NCI-H146 (cell line): ENCODE measurements around the gene CHN2.

ENCODE experiments used
- DNase-seq: peaks from one replicate; lab custom pipeline; 2025; lab: John Stamatoyannopoulos, UW

Gene CHN2

DNA sequence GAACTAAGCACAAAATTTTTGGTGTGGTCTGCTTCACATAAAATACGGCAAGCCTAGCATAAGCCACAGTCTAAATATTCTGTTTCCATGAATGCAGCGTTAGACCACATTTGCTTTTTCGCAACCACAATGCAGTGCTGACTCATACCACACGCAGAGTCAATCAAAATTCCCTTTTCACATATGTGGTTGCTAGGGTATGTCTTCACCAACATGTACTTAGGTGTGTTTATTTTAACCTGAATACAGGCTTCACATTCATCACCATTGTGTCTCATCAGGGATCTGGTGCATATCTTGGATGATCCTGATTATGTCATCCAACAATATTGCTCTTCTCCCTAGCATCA, 90.8 kb downstream of the CHN2 start:
- DNase-seq: peak; percentile 63

- no peak for DNase-seq
Observed at GRCh38 chr7:29285861-29286260, 91.3 kb downstream of the CHN2 start.

GRCh38 chr7:29287366-29287765, 92.8 kb downstream of the CHN2 start:
- no peak for DNase-seq

DNA sequence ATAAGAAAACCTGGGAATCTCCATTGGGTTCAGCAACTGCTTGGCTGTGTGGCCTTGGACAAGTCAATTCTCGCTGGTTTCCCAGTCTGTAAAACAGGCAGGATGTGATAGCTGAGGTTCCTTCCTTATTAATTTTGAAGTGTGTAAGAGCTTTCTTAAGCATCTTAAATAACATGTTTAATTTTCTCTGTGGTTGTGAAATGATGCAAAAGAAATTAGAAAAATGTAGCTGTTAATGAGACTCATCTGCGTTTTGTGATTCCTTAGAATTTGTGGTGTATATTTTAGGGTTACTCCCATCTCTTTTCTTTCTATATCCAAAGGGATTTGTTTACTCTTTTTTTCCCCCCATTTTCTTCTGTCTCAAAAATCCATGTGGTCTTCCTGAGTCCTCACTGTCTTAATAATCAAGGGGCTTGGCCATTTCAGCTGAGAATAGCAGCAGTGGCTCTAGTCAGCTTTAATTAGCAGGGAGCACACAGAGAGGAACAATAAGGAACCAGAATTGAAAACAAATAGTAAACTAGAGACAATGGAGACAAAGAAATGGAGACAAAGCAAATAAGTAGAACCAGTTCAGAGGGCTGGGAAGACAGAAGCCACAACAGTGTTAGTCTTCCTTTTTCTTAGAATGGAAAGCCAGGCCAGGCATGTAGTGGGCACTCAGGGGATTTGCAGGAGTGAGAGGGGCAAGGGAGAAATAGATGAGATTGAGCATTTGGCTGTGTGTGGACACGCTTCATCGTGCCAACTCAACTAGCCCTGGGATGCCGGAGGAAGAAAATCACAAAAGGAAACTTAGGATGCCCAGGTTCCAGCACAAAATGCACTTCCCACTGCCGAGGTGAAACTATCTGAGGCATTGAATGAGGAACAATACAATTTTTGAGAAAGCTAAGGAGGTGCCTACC, 93.9 kb downstream of the CHN2 start:
- DNase-seq: peak; percentile 89

GRCh38 chr7:29289156-29290021, 94.8 kb downstream of the CHN2 start:
- DNase-seq: peak; percentile 87

DNA sequence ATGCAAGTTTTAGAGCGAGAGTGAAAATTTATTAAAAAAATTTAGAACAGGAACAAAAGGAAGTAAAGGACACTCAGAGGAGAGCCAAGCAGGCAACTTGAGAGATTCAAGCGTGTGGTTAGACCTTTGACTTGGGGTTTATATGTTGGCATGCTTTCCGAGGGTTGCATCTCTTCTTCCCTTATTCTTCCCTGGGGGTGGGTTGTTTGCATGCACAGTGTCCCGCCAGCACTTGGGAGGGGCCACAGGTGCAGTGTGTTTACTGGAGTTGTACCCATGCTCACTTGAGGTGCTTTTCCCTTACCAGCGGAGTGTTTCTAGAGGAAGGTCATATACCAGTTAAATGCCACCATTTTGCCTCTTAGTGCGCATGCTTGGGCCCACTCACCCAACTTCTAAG, 96.3 kb downstream of the CHN2 start:
- no peak for DNase-seq

GRCh38 chr7:29291723-29292618, 97.4 kb downstream of the CHN2 start:
- no peak for DNase-seq

DNA sequence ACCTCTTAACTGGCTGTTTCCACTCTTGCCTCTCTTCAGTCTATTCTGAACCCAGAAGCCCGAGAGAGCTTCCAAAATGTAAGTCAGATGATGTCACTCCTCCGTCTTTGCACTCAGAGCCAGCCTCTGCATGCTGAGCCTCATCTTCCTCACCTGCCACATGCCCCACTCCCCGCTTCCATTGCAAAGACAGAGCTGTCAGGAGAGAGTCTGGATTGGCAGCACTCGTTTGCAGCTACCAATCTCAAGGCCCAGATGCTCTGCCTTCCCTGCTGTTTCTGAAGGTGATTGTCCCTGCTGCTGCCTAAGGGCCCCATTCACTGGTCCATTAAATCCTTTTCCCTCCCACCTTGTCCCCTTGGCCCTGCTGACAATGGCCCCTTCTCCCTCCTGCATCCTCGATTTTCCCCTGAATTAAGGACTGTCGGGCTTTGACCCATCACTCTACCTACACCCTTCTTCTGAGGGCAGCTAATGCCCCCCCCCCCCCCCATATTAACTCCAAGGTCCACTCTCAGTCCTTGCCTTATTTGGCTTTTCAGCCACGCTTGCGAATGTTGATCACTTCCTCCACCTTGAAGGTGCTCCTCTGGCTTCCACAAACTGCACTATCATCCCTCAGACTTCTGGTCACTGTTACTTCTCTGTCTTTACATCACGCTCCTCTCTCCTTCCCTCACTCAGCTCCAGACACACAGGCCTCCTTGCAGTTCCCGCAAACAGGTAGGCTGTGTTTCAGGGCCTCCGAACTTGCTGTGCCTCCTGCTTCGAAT, 98.5 kb downstream of the CHN2 start:
- DNase-seq: peak; percentile 53

- no peak for DNase-seq
Observed at GRCh38 chr7:29296421-29296820, 101.8 kb downstream of the CHN2 start.

DNA sequence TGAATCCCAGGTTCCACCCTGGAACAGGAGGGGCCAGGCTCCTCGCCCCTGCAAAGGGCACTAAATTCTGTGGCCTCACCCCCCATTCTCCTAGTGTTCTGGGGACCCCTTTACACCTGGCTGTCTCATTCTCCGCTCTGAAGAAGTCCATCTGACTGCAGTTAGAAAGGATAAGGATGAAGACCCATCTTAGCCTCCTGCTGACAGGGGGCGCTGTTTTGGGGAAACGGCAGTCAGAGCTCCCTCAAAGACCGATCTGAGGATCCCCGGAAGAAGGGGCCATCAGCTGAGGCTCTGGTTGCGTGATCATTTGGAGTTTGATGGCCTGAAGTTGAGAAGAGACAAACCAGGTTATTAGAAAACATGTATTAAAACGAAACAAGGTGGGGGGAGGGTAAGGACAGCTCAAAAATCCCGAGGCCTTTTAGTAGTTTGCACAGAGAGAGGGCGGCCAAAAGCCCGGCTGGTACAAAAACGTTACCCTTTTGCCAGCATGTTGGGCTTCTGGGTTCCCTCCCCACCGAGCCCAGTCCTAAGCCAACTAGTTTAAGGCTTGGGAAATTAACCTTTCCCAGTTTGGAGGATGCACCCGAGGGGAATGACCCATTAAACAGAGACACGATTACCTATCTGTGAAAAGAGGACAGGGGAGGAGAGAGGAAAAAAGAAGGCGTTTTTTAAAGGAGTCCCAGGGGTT, 102.8 kb downstream of the CHN2 start:
- DNase-seq: peak; percentile 48

- DNase-seq: peak; percentile 40
Observed at GRCh38 chr7:29299086-29299485, 104.5 kb downstream of the CHN2 start.

- DNase-seq: no peak
Observed at GRCh38 chr7:29300026-29300480, 105.5 kb downstream of the CHN2 start.

- no peak for DNase-seq
Observed at GRCh38 chr7:29300649-29301048, 106.1 kb downstream of the CHN2 start.

DNA sequence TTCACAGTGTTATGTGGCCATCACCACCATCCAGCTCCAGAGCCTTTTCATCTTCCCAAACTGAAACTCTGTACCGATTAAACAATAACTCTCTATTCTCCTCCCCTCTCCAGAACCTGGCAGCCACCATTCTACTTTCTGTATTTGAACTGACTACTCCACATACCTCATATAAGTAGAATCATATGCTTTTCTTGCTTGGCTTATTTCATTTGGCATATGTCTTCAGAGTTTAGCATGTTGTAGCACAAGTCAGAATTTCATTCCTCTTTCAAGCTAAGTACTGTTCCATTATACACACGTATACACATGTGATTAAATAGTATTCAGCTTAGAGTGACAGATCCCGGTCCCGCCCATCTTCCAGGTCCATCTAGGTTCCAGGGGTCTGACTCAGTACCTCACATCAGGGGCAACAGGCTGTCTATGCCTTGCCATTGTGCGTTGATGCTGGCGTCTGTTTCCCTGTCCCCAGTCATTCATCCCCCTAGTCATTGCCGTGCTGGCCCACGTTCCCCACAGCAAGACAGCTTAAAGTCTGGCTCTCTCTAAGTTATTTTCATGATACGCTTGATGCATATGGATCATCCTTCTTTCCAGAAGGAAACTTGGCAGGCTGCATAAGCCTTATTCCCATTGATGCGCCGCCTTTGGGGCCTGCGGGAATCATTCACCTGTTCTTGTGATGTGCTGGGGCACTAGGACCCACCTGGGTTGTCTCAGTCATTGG, 108.3 kb downstream of the CHN2 start:
- no peak for DNase-seq

- DNase-seq: no peak
Observed at GRCh38 chr7:29304756-29305155, 110.2 kb downstream of the CHN2 start.

- DNase-seq: no peak
Observed at GRCh38 chr7:29306319-29306991, 111.9 kb downstream of the CHN2 start.

DNA sequence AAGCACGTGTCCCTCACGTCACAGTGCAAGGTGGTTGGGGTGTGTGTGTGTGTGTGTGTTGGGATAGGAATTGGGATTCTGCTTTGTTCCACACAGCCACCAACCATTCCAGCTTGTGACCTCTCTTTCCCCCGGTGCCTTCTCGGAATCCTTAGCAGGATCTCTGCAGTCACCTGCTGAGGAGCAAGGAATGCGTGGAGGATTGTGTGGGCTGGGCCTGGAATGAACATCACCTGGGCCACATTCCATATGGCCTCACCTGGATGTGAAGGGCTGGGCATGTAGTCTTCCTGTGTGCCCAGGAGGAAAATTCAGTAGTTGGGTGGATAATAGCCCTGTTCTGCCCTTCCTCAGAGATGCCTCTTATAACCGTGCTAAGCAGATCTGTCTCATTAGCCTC, 113.8 kb downstream of the CHN2 start:
- DNase-seq: no peak

GRCh38 chr7:29309041-29309854, 114.7 kb downstream of the CHN2 start:
- DNase-seq: no peak
